ENCODE results near the gene CCL28. TPM values are rescaled to one million over a fixed set of nuclear protein-coding genes. Genes with fewer than 3 reads are reported as not detected.
"Not testable (repeated sequence)": the region's sequence is repeated elsewhere in the genome, so short reads cannot be mapped to it uniquely, and the experiment has no call there.

Gene CCL28
- total RNA-seq (2022) (5.5 and 8.6 TPM in 2 replicates), Bru-seq, nascent RNA (percentile 52 among the genes with signal in this experiment), BruChase-seq, experiment 1, labeled RNA remaining after a 2-hour chase (percentile 49 among the genes with signal in this experiment), BruChase-seq, experiment 2, labeled RNA remaining after a 6-hour chase (percentile 48 among the genes with signal in this experiment)
- long read RNA-seq, partial matches to known transcripts: 0 of 7 reads
- long read RNA-seq, other reads (novel, unspliced or antisense): 4 of 7 reads

GRCh38 chr5:43412156-43412555, at the start of gene CCL28:
Gene CCL28 (minus strand): TSS chr5:43412391. CDS start chr5:43412316, 75 bp downstream.
- H3K4me1 ChIP-seq: 0 out of 2 replicates have a peak, but pooled peaks cover 2% of the 10 kb centered on the region
- TF ChIP-seq CTCF (IDR thresholded peaks at IDR 0.05; ENCODE audit: insufficient read depth in 1 of 2, low read depth in 1 of 2, low read length in 1 of 2, severe bottlenecking in 1 of 2, unreplicated experiment in 1 of 2): no peak
- no peaks in the 10 kb centered on the region for H3K9me3 ChIP-seq
- BruUV-seq (replicated peaks): no TSS peak
- no peak within 1 kb of the TSS for H3K4me3 ChIP-seq (ENCODE audit: low read depth, low read length)
- H3K27ac Mint-ChIP-seq (ENCODE audit: unreplicated experiment): no peak within 1 kb of the TSS
- H3K4me3 Mint-ChIP-seq (ENCODE audit: unreplicated experiment): no peak within 1 kb of the TSS
- H3K27me3 Mint-ChIP-seq (ENCODE audit: insufficient read depth, unreplicated experiment): no peaks in the 10 kb centered on the region
- ChIA-PET POLR2A (no interaction called here), CTCF (interaction anchor here (1.6 kb wide), 1 partner anchor 72 kb away, joined by 7 read pairs; the partner anchor contains the start of gene TMEM267)
- intact Hi-C loops (cut with micrococcal nuclease; ENCODE audit: unreplicated experiment): no loop called here
- H3K27me3 ChIP-seq (replicated peaks; ENCODE audit: control insufficient read depth, insufficient read depth, low read length): no peaks in the 10 kb centered on the region
- no peaks in the 10 kb centered on the region for H3K9me3 Mint-ChIP-seq (ENCODE audit: unreplicated experiment)
- no peak for DNase-seq
- no peaks in the 10 kb centered on the region for H3K36me3 ChIP-seq (ENCODE audit: control insufficient read depth, insufficient read depth, low read length)
- no peaks in the 10 kb centered on the region for H3K36me3 Mint-ChIP-seq (ENCODE audit: insufficient read depth, unreplicated experiment)
- H3K4me1 Mint-ChIP-seq (ENCODE audit: low read depth, unreplicated experiment): peaks cover 6% of the 10 kb centered on the region

GRCh38 chr5:43461066-43461465, 48.9 kb upstream of the CCL28 start:
- H3K9me3 Mint-ChIP-seq (ENCODE audit: unreplicated experiment): peaks cover 22% of the 10 kb centered on the region
- TF ChIP-seq CTCF (IDR thresholded peaks at IDR 0.05; ENCODE audit: insufficient read depth in 1 of 2, low read depth in 1 of 2, low read length in 1 of 2, severe bottlenecking in 1 of 2, unreplicated experiment in 1 of 2): no peak

GRCh38 chr5:43456556-43456955, 44.4 kb upstream of the CCL28 start:
- Mint-ChIP-seq H3K4me1 (ENCODE audit: low read depth, unreplicated experiment) (peaks cover 6% of the 10 kb centered on the region), H3K27ac (ENCODE audit: unreplicated experiment) (no peak overlapping the region), H3K36me3 (ENCODE audit: insufficient read depth, unreplicated experiment) (peaks cover 15% of the 10 kb centered on the region), H3K9me3 (ENCODE audit: unreplicated experiment) (peaks cover 19% of the 10 kb centered on the region), H3K27me3 (ENCODE audit: insufficient read depth, unreplicated experiment) (no peaks in the 10 kb centered on the region), H3K4me3 (ENCODE audit: unreplicated experiment) (no peak overlapping the region)
- no peak for TF ChIP-seq CTCF (IDR thresholded peaks at IDR 0.05; ENCODE audit: insufficient read depth in 1 of 2, low read depth in 1 of 2, low read length in 1 of 2, severe bottlenecking in 1 of 2, unreplicated experiment in 1 of 2)
- Histone ChIP-seq H3K36me3 (ENCODE audit: control insufficient read depth, insufficient read depth, low read length) (no peaks in the 10 kb centered on the region), H3K27me3 (replicated peaks; ENCODE audit: control insufficient read depth, insufficient read depth, low read length) (no peaks in the 10 kb centered on the region), H3K9me3 (no peaks in the 10 kb centered on the region; the same call in 1 of the 2 replicates), H3K4me1 (no peaks in the 10 kb centered on the region), H3K4me3 (ENCODE audit: low read depth, low read length) (no peak overlapping the region)
- ChIA-PET POLR2A (no interaction called here), CTCF (no interaction called here)
- no TSS peak for BruUV-seq (replicated peaks)
- intact Hi-C loops (cut with micrococcal nuclease; ENCODE audit: unreplicated experiment): no loop called here
- DNase-seq: no peak

More at GRCh38 chr5:43461066-43461465, 48.9 kb upstream of the CCL28 start:
- peaks cover 23% of the 10 kb centered on the region for H3K36me3 Mint-ChIP-seq (ENCODE audit: insufficient read depth, unreplicated experiment)
- no peaks in the 10 kb centered on the region for H3K4me1 ChIP-seq
- H3K4me3 ChIP-seq (ENCODE audit: low read depth, low read length): no peak overlapping the region
- H3K36me3 ChIP-seq (ENCODE audit: control insufficient read depth, insufficient read depth, low read length): no peaks in the 10 kb centered on the region
- peaks cover 2% of the 10 kb centered on the region for H3K9me3 ChIP-seq
- no peak overlapping the region for H3K4me3 Mint-ChIP-seq (ENCODE audit: unreplicated experiment)
- ChIA-PET CTCF (no interaction called here), POLR2A (no interaction called here)
- H3K27me3 ChIP-seq (replicated peaks; ENCODE audit: control insufficient read depth, insufficient read depth, low read length): no peaks in the 10 kb centered on the region
- intact Hi-C loops (cut with micrococcal nuclease; ENCODE audit: unreplicated experiment): no loop called here
- no peaks in the 10 kb centered on the region for H3K27me3 Mint-ChIP-seq (ENCODE audit: insufficient read depth, unreplicated experiment)
- peaks cover 6% of the 10 kb centered on the region for H3K4me1 Mint-ChIP-seq (ENCODE audit: low read depth, unreplicated experiment)
- H3K27ac Mint-ChIP-seq (ENCODE audit: unreplicated experiment): no peak overlapping the region
- no peak for DNase-seq
- BruUV-seq (replicated peaks): no TSS peak

- Mint-ChIP-seq H3K36me3 (ENCODE audit: insufficient read depth, unreplicated experiment) (peaks cover 23% of the 10 kb centered on the region), H3K9me3 (ENCODE audit: unreplicated experiment) (peaks cover 46% of the 10 kb centered on the region)
- DNase-seq; H3K4me1 ChIP-seq; H3K36me3 ChIP-seq (ENCODE audit: control insufficient read depth, insufficient read depth, low read length); H3K4me3 Mint-ChIP-seq (ENCODE audit: unreplicated experiment); H3K9me3 ChIP-seq; H3K4me3 ChIP-seq (ENCODE audit: low read depth, low read length); BruUV-seq (replicated peaks); H3K27ac Mint-ChIP-seq (ENCODE audit: unreplicated experiment); intact Hi-C loops (cut with micrococcal nuclease; ENCODE audit: unreplicated experiment); H3K27me3 ChIP-seq (replicated peaks; ENCODE audit: control insufficient read depth, insufficient read depth, low read length); H3K27me3 Mint-ChIP-seq (ENCODE audit: insufficient read depth, unreplicated experiment); H3K4me1 Mint-ChIP-seq (ENCODE audit: low read depth, unreplicated experiment); POLR2A ChIA-PET: not testable (repeated sequence)
- CTCF ChIA-PET: interaction anchor here (0.6 kb wide), 1 partner anchor 42 kb away, joined by 4 read pairs; no protein-coding TSS in a partner anchor
Measured at GRCh38 chr5:43441575-43441974, 29.4 kb upstream of the CCL28 start.

All from Caco-2 (cell line).